GM18508 (cell line): ENCODE results near the gene COTL1.
"Not testable (repeated sequence)": the region's sequence is repeated elsewhere in the genome, so short reads cannot be mapped to it uniquely, and the experiment has no call there.

Source experiments
- ATAC-seq: cut with Tn5 transposase; IDR thresholded peaks from one replicate; pipeline ENCODE4 v1.9.1; 2021; ENCODE audit warnings: moderate number of reproducible peaks; ENCODE audit not compliant: insufficient read depth, unreplicated experiment

Gene COTL1

GRCh38 chr16:84643674-84644073 is 25.8 kb upstream of the COTL1 start:
- no peak for ATAC-seq

DNA sequence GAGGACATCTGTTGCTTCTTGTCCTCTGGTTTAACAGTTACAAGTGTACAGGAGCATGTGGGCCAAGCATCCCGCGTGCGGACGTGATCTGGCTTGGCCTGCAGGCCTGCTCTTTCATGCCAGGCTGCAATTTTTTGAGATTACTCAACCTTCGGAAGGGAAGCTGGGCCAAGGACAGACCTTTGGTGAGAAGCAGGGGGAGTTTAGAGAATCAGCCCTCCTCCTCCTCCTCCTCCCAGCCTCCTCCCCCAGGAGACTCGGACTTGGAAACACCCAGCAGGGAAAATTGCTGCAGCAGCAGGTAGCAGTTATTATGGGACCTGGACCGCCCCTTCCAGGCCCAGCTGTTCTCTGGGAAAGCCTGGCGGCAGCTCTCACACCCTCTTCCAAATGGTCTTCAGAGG is 25.3 kb upstream of the COTL1 start:
- ATAC-seq, result no peak

- ATAC-seq, result no peak
Measured at GRCh38 chr16:84641643-84642358, 23.9 kb upstream of the COTL1 start.

GRCh38 chr16:84640145-84640544 is 22.3 kb upstream of the COTL1 start:
- ATAC-seq, result no peak

GRCh38 chr16:84638231-84638806 is 20.4 kb upstream of the COTL1 start:
- ATAC-seq, result no peak

GRCh38 chr16:84637709-84638108 is 19.8 kb upstream of the COTL1 start:
- ATAC-seq, result no peak

- no peak for ATAC-seq
Measured at GRCh38 chr16:84635702-84636101, 17.8 kb upstream of the COTL1 start.

DNA sequence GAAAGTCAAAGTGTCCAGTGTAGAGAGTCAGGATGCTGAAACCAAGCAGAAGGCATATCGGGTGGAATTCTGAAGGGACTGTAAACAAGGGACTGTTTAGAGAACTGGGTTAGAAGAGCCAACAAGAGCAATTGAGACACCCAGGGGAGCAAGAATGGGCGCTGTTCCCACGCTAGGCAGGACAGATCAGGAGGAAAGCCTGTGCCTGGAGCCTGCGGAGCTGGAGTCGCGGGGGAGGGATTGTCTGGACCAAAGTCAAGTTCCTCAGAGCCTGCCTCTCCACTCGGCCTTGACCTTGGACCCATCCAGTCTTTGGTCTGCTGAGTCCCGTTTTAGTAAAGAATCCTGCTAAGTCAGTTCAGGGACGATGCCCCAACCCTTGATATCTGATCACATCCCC is 15.7 kb upstream of the COTL1 start:
- no peak for ATAC-seq

DNA sequence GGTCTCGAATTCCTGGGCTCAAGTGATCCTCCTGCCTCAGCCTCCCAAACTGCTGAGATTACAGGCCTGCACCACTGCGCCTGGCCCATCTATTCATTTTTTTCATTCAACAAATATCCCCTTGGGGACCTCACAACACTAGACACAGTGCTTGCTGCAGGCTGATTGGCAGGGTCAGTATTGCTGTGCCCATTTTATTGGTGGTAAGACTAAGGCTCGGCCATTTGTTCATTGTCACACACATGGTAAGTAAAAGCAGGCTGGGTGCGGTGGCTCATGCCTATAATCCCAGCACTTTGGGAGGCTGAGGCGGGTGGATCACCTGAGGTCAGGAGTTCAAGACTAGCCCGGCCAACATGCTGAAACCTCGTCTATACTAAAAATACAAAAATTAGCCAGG is 15.0 kb upstream of the COTL1 start:
- not testable (repeated sequence) for ATAC-seq

- ATAC-seq, result no peak
Measured at GRCh38 chr16:84631886-84632285, 14.0 kb upstream of the COTL1 start.

- ATAC-seq, result no peak
Measured at GRCh38 chr16:84631153-84631466, 13.2 kb upstream of the COTL1 start.

GRCh38 chr16:84630446-84631152 is 12.7 kb upstream of the COTL1 start:
- ATAC-seq, result no peak

- ATAC-seq, result no peak
Measured at GRCh38 chr16:84630009-84630408, 12.1 kb upstream of the COTL1 start.

GRCh38 chr16:84629580-84629979 is 11.7 kb upstream of the COTL1 start:
- ATAC-seq, result no peak

DNA sequence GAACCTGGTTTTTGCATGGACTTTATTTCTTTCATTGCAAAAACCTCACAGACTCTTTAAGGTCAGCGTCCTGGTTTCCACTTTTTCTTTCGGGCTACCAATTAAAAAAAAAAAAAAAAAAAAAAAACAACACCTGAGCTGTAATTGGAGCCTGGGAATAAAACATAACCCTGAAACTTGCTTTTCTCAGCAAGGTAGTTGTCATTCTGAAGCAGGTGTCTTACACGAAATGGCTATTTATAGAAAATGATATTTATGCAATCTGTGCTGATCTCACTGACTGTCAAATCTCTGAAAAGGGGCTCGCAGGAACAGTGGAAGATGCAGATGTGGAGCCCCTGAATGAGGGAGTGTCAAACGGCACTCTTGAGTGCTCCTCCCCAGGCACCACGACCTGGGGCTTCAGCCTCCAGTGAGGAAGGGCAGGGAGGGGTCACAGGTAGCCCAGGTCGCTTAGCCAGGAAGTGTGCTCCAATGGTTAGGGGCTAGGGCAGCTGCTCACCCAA is 10.4 kb upstream of the COTL1 start:
- ATAC-seq, result no peak

- no peak for ATAC-seq
Measured at GRCh38 chr16:84625556-84625955, 7.7 kb upstream of the COTL1 start.

DNA sequence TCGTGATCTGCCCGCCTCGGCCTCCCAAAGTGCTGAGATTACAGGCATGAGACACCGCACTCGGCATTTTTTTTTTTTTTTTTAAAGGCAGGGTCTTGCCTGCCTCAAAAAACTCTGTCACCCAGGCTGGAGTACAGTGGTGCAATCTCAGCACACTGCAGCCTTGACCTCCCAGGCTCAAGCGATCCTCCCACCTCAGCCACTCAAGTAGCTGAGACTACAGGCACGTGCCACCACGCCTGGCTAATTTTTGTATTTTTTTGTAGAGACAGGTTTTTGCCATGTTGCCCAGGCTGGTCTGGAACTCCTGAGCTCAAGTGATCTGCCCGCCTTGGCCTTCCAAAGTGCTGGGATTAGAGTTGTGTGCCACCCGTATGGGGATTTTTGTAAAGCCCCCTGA is 3.0 kb upstream of the COTL1 start:
- ATAC-seq, result not testable (repeated sequence)

- no peak for ATAC-seq
Measured at GRCh38 chr16:84618581-84619460, 943 bp upstream of the COTL1 start.

GRCh38 chr16:84617041-84617790 is 662 bp downstream of the COTL1 start:
- peak; percentile 12 for ATAC-seq

GRCh38 chr16:84616515-84616914 is 1.4 kb downstream of the COTL1 start:
- no peak for ATAC-seq
